ENCODE results near the gene FKBP9. TPM values are rescaled to one million over a fixed set of nuclear protein-coding genes. Genes with fewer than 3 reads are reported as not detected.

The FKBP9 gene
- total RNA-seq, 1 experiment from 2014 or later, result 11.1 TPM

- H2AFZ ChIP-seq (ENCODE audit: low read length), result no peak overlapping the region
- no peak overlapping the region for H3K4ac ChIP-seq (ENCODE audit: low read depth, low read length)
- no peak overlapping the region for H2BK5ac ChIP-seq (ENCODE audit: insufficient read length, low read length)
- H3K14ac ChIP-seq (ENCODE audit: insufficient read depth, low read length), result no peak overlapping the region
- Mint-ChIP-seq H3K9me3 (no peaks in the 10 kb centered on the region), H3K27me3 (ENCODE audit: low read depth) (peaks cover 63% of the 10 kb centered on the region), H3K36me3 (ENCODE audit: insufficient read depth in 1 of 3, low read depth in 3 of 3) (no peaks in the 10 kb centered on the region), H3K4me3 (no peak overlapping the region), H3K4me1 (no peaks in the 10 kb centered on the region), H3K27ac (no peak overlapping the region)
- no peaks in the 10 kb centered on the region for H4K20me1 ChIP-seq (ENCODE audit: control insufficient read depth, insufficient read depth, insufficient read length)
- no peaks in the 10 kb centered on the region for H3K4me1 ChIP-seq (ENCODE audit: insufficient read depth, low read length)
- no peak overlapping the region for H4K5ac ChIP-seq (ENCODE audit: insufficient read length, low read depth, low read length)
- no peak overlapping the region for H3T11ph ChIP-seq (ENCODE audit: low read length)
- peak; percentile 50 for DNase-seq
- no peak overlapping the region for H2BK12ac ChIP-seq (ENCODE audit: insufficient read length, low read depth, low read length)
- no peak overlapping the region for H3K27ac ChIP-seq (ENCODE audit: insufficient read length, low read depth, low read length)
- H3K23me2 ChIP-seq (ENCODE audit: insufficient read length, low read depth, low read length, poor library complexity, severe bottlenecking), result no peaks in the 10 kb centered on the region
- H4K8ac ChIP-seq (replicated peaks; ENCODE audit: insufficient read length, low read depth, low read length), result no peak overlapping the region
- no peak overlapping the region for H3K56ac ChIP-seq (ENCODE audit: insufficient read length, low read depth, low read length)
- H2BK20ac ChIP-seq (ENCODE audit: low read depth, low read length, poor library complexity, severe bottlenecking), result no peak overlapping the region
- H3K79me2 ChIP-seq (ENCODE audit: insufficient read depth, low read length), result no peaks in the 10 kb centered on the region
- H3K79me1 ChIP-seq (ENCODE audit: insufficient read depth, low read depth, low read length, poor library complexity, severe bottlenecking), result no peaks in the 10 kb centered on the region
- H3K23ac ChIP-seq (ENCODE audit: insufficient read length, low read depth, low read length), result no peak overlapping the region
- no peak overlapping the region for H2AK5ac ChIP-seq (ENCODE audit: insufficient read length, low read length)
- no peak overlapping the region for H3K18ac ChIP-seq (ENCODE audit: insufficient read length, low read depth, low read length)
- no CpG with 5 or more reads among the region's 1 CpG for WGBS (ENCODE audit: extremely low coverage, insufficient read length, low lambda C conversion rate)
- no peaks in the 10 kb centered on the region for H3K27me3 ChIP-seq (ENCODE audit: insufficient read depth, low read length)
- H2BK120ac ChIP-seq (ENCODE audit: low read depth, low read length, poor library complexity, severe bottlenecking), result no peak overlapping the region
- no peak overlapping the region for H3K4me2 ChIP-seq (ENCODE audit: insufficient read depth, insufficient read length, low read length)
- TF ChIP-seq, protein P1, sequence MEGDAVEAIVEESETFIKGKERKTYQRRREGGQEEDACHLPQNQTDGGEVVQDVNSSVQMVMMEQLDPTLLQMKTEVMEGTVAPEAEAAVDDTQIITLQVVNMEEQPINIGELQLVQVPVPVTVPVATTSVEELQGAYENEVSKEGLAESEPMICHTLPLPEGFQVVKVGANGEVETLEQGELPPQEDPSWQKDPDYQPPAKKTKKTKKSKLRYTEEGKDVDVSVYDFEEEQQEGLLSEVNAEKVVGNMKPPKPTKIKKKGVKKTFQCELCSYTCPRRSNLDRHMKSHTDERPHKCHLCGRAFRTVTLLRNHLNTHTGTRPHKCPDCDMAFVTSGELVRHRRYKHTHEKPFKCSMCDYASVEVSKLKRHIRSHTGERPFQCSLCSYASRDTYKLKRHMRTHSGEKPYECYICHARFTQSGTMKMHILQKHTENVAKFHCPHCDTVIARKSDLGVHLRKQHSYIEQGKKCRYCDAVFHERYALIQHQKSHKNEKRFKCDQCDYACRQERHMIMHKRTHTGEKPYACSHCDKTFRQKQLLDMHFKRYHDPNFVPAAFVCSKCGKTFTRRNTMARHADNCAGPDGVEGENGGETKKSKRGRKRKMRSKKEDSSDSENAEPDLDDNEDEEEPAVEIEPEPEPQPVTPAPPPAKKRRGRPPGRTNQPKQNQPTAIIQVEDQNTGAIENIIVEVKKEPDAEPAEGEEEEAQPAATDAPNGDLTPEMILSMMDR (conservative IDR thresholded peaks at IDR 0.05), result peak; percentile 59
- no peak overlapping the region for H3K9ac ChIP-seq (ENCODE audit: extremely low read depth, insufficient read length, low read length)
- H2BK15ac ChIP-seq (ENCODE audit: low read depth, low read length), result no peak overlapping the region
- H4K91ac ChIP-seq (ENCODE audit: insufficient read length, low read depth, low read length), result no peak overlapping the region
- H3K9me3 ChIP-seq (ENCODE audit: control insufficient read depth, low read depth, low read length), result no peaks in the 10 kb centered on the region
These were observed 43.1 kb upstream of the FKBP9 start for GRCh38 chr7:32914184-32914583.

Measured in H9 (cell line).